HS-27A (cell line): Measurements from ENCODE around the gene KIF21B.

ENCODE experiments used
- DNase-seq: peaks from one replicate; pipeline ENCODE4 v3.0.0-alpha.2; 2012; ENCODE audit warnings: low read depth, missing footprints

KIF21B gene

GRCh38 chr1:201023517-201023902 lies at the start of gene KIF21B:
TSS of gene KIF21B (minus strand) at chr1:201023714. CDS start at chr1:201023383, 331 bp downstream.
- DNase-seq = no peak

GRCh38 chr1:201072922-201073321 lies 49.4 kb upstream of the KIF21B start:
- no peak for DNase-seq

GRCh38 chr1:201072149-201072548 lies 48.6 kb upstream of the KIF21B start:
- no peak for DNase-seq

GRCh38 chr1:201069636-201070035 lies 46.1 kb upstream of the KIF21B start:
- no peak for DNase-seq

- DNase-seq = no peak
These were observed 45.5 kb upstream of the KIF21B start for GRCh38 chr1:201068976-201069375.

GRCh38 chr1:201066986-201067385 lies 43.5 kb upstream of the KIF21B start:
- no peak for DNase-seq

- no peak for DNase-seq
These were observed 42.2 kb upstream of the KIF21B start for GRCh38 chr1:201065686-201066085.

GRCh38 chr1:201064806-201065205 lies 41.3 kb upstream of the KIF21B start:
- DNase-seq = no peak

- DNase-seq = no peak
These were observed 39.6 kb upstream of the KIF21B start for GRCh38 chr1:201063145-201063544.

GRCh38 chr1:201062511-201063091 lies 39.1 kb upstream of the KIF21B start:
- no peak for DNase-seq

- DNase-seq = no peak
These were observed 38.4 kb upstream of the KIF21B start for GRCh38 chr1:201061886-201062285.

- DNase-seq = no peak
These were observed 37.5 kb upstream of the KIF21B start for GRCh38 chr1:201061049-201061448.

- no peak for DNase-seq
These were observed 37.1 kb upstream of the KIF21B start for GRCh38 chr1:201060586-201060985.

GRCh38 chr1:201059871-201060555 lies 36.5 kb upstream of the KIF21B start:
- DNase-seq = no peak

- no peak for DNase-seq
These were observed 35.9 kb upstream of the KIF21B start for GRCh38 chr1:201059401-201059800.

GRCh38 chr1:201054091-201054543 lies 30.6 kb upstream of the KIF21B start:
- no peak for DNase-seq

- DNase-seq = no peak
These were observed 29.8 kb upstream of the KIF21B start for GRCh38 chr1:201053155-201053860.

GRCh38 chr1:201051399-201051798 lies 27.9 kb upstream of the KIF21B start:
- no peak for DNase-seq

GRCh38 chr1:201050515-201051277 lies 27.2 kb upstream of the KIF21B start:
- DNase-seq = no peak

- no peak for DNase-seq
These were observed 25.8 kb upstream of the KIF21B start for GRCh38 chr1:201049248-201049831.

GRCh38 chr1:201048521-201048920 lies 25.0 kb upstream of the KIF21B start:
- DNase-seq = no peak

- DNase-seq = no peak
These were observed 20.6 kb upstream of the KIF21B start for GRCh38 chr1:201044119-201044518.
